ENCODE measurements around the gene ABHD5.
A peak's percentile ranks its signal among the peaks of the same experiment; 100 is the strongest.

- TF ChIP-seq CTCF (IDR thresholded peaks at IDR 0.05) (peak in 1 of 6 experiments; percentile 25), POLR2A (IDR thresholded peaks at IDR 0.05) (no peak)
Measured at GRCh38 chr3:43649365-43649968, 41.3 kb upstream of the ABHD5 start.

Data from Peyer's patch (tissue), 4 donors.